HUES48 (cell line): ENCODE results near the gene GHDC.
"Not testable (repeated sequence)": the region's sequence is repeated elsewhere in the genome, so short reads cannot be mapped to it uniquely, and the experiment has no call there.

Experiments used
- H3K27ac ChIP-seq: one replicate; pipeline ENCODE4 v1.7.0; 2013; ENCODE audit warnings: low read depth, low read length, inconsistent platforms
- H3K27me3 ChIP-seq: 2 replicates; pipeline ENCODE4 v1.6.1; 2013; ENCODE audit warnings: mild to moderate bottlenecking, low read length; ENCODE audit not compliant: control insufficient read depth, insufficient read depth
- H3K36me3 ChIP-seq: 2 replicates; pipeline ENCODE4 v1.6.1; 2013; ENCODE audit warnings: low read length; ENCODE audit not compliant: control insufficient read depth, insufficient read depth
- H3K4me1 ChIP-seq: 2 replicates; pipeline ENCODE4 v1.6.1; 2013; ENCODE audit warnings: mild to moderate bottlenecking, low read length; ENCODE audit not compliant: control insufficient read depth, insufficient read depth
- H3K4me3 ChIP-seq: 2 replicates; pipeline ENCODE4 v1.5.1; 2013; ENCODE audit warnings: mild to moderate bottlenecking, low read depth, low read length
- H3K9ac ChIP-seq: 2 replicates; pipeline ENCODE4 v1.6.1; 2013; ENCODE audit warnings: mild to moderate bottlenecking, low read depth, low read length, moderate library complexity
- H3K9me3 ChIP-seq: 2 replicates; pipeline ENCODE4 v1.6.1; 2013; ENCODE audit warnings: low read length; ENCODE audit not compliant: control insufficient read depth, insufficient read depth

GHDC gene

GRCh38 chr17:42190491-42191274, 3.6 kb downstream of the GHDC start:
- Histone ChIP-seq H3K9me3 (no peaks in the 10 kb centered on the region), H3K9ac (no peak overlapping the region), H3K36me3 (no peaks in the 10 kb centered on the region), H3K4me3 (no peak overlapping the region), H3K27me3 (peaks cover 3% of the 10 kb centered on the region), H3K4me1 (peaks cover 3% of the 10 kb centered on the region; the same call in 1 of the 2 replicates), H3K27ac (no peak overlapping the region)

- Histone ChIP-seq H3K4me3 (no peak overlapping the region), H3K9me3 (no peaks in the 10 kb centered on the region), H3K27ac (no peak overlapping the region), H3K9ac (no peak overlapping the region), H3K36me3 (no peaks in the 10 kb centered on the region), H3K4me1 (peaks cover 3% of the 10 kb centered on the region; the same call in 1 of the 2 replicates), H3K27me3 (peaks cover 14% of the 10 kb centered on the region)
Observed at GRCh38 chr17:42189651-42189965, 4.7 kb downstream of the GHDC start.

DNA sequence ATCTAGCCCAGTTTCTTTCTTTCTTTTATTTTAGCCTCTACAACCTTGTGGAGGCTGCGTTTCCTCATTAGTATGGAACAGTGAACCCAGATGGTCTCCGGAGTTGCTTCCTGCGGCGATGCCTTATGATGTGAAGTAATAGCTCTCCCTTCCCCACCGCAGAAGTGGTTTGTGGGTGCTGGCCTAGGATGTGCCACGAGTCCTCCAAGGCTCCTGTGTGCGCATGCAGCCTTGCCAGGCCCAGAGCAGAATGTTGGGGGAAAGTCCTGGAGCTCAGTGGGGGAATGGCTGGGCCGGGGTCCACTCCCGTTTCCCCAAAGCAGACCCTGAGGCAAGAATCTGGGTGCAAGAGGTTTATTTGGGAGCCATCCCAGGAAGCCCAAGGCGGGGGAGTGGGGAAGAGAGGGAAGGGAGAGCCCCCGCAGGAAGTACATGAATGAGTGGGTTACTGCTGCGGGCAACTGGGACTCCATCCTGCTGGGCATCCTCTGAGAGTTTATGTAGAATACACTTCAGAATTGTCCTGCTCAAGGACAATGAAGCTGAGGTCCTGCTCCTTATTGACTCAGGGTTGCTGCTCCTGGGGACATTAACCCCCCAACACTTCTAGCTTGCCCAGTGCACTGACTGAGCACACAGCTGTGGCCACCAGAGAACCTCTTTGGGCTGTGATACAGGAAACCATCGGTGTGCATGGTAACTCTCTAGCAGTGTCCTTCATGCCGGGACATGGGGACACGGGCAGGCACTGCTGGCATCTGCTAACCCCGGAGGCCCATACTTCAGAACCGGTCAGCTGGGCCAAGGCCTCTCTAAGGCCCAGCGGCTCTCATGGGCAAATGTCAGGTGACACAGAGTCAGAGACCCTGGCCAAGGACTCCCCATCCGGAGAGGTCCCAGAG, 5.3 kb downstream of the GHDC start:
- H3K9me3 ChIP-seq = no peaks in the 10 kb centered on the region
- H3K4me3 ChIP-seq = no peak overlapping the region
- H3K4me1 ChIP-seq = no peaks in the 10 kb centered on the region; the same call in 1 of the 2 replicates
- H3K27me3 ChIP-seq = peaks cover 17% of the 10 kb centered on the region
- H3K9ac ChIP-seq = no peak overlapping the region
- no peak overlapping the region for H3K27ac ChIP-seq
- no peaks in the 10 kb centered on the region for H3K36me3 ChIP-seq

GRCh38 chr17:42187833-42188232, 6.5 kb downstream of the GHDC start:
- no peak overlapping the region for H3K27ac ChIP-seq

DNA sequence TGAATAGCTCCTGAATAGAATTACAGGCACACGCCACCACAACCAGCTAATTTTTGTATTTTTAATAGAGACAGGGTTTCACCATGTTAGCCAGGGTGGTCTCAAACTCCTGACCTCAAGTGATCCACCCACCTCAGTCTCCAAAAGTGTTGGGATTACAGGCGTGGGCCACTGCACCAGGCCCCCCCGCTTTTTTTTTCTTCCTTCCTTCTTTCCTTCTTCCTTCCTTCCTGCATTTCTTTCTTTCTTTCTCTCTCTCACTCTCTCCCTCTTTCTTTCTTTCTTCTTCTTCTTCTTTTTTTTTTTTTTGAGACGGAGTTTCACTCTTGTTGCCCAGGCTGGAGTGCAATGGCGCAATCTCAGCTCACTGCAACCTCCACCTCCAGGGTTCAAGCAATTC, 8.1 kb downstream of the GHDC start:
- H3K9me3 ChIP-seq, H3K4me3 ChIP-seq, H3K36me3 ChIP-seq, H3K9ac ChIP-seq, H3K27ac ChIP-seq, H3K4me1 ChIP-seq: not testable (repeated sequence)
- H3K27me3 ChIP-seq = peaks cover 45% of the 10 kb centered on the region

More at GRCh38 chr17:42187833-42188232, 6.5 kb downstream of the GHDC start:
- Histone ChIP-seq H3K27me3 (peaks cover 29% of the 10 kb centered on the region), H3K36me3 (no peaks in the 10 kb centered on the region), H3K9ac (no peak overlapping the region), H3K4me1 (peaks cover 2% of the 10 kb centered on the region; the same call in 1 of the 2 replicates), H3K9me3 (no peaks in the 10 kb centered on the region), H3K4me3 (no peak overlapping the region)

DNA sequence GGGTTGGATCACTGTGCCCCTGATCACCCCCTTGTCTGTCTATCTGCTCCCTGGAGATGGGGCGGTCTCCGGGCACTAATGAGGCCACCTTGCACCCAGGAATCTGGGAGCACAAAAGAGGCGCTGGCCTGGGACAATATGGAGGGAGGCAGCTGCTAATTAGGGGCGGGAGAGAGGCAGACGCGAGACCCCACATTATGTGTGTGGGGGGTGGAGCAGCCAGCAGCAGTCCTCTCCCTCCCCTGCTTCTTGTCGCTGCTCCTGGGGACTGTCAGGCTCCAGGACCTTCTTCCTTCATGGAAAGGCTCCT, 8.7 kb downstream of the GHDC start:
- no peak overlapping the region for H3K4me3 ChIP-seq
- H3K27me3 ChIP-seq = peaks cover 51% of the 10 kb centered on the region
- no peaks in the 10 kb centered on the region for H3K9me3 ChIP-seq
- peaks cover 2% of the 10 kb centered on the region; the same call in 1 of the 2 replicates for H3K4me1 ChIP-seq
- no peaks in the 10 kb centered on the region for H3K36me3 ChIP-seq
- H3K27ac ChIP-seq = no peak overlapping the region
- no peak overlapping the region for H3K9ac ChIP-seq

GRCh38 chr17:42184713-42185620, 9.3 kb downstream of the GHDC start, which contains the start of gene HCRT:
Gene HCRT, minus strand, starts transcription at chr17:42185452. Its CDS starts 87 bp downstream, at chr17:42185365.
- Histone ChIP-seq H3K27ac (no peak within 1 kb of the TSS), H3K27me3 (peaks cover 55% of the 10 kb centered on the region), H3K4me3 (no peak within 1 kb of the TSS; the same call in 1 of the 2 replicates), H3K4me1 (peaks cover 2% of the 10 kb centered on the region; the same call in 1 of the 2 replicates), H3K9me3 (no peaks in the 10 kb centered on the region), H3K36me3 (no peaks in the 10 kb centered on the region), H3K9ac (no peak within 1 kb of the TSS)

- no peaks in the 10 kb centered on the region for H3K9me3 ChIP-seq
- H3K27ac ChIP-seq = no peak overlapping the region
- H3K4me1 ChIP-seq = peaks cover 2% of the 10 kb centered on the region; the same call in 1 of the 2 replicates
- H3K36me3 ChIP-seq = no peaks in the 10 kb centered on the region
- peaks cover 60% of the 10 kb centered on the region for H3K27me3 ChIP-seq
- H3K9ac ChIP-seq = peak overlapping the region; percentile 44; the same call in 1 of the 2 replicates
- H3K4me3 ChIP-seq = peak overlapping the region; percentile 76
Observed at GRCh38 chr17:42183741-42184711, 10.3 kb downstream of the GHDC start.

GRCh38 chr17:42182927-42183734, 11.2 kb downstream of the GHDC start:
- Histone ChIP-seq H3K27me3 (peaks cover 64% of the 10 kb centered on the region), H3K36me3 (no peaks in the 10 kb centered on the region), H3K9ac (no peak overlapping the region), H3K4me3 (peak overlapping the region; percentile 76), H3K9me3 (no peaks in the 10 kb centered on the region), H3K27ac (no peak overlapping the region), H3K4me1 (peaks cover 2% of the 10 kb centered on the region; the same call in 1 of the 2 replicates)
